Measurements from ENCODE around the gene MYLIP. TPM values are rescaled to one million over a fixed set of nuclear protein-coding genes. Genes with fewer than 3 reads are reported as not detected.

Gene MYLIP
- total and polyA plus RNA-seq, 2 experiments from 2014 or later: 26.7 to 33.8 TPM

GRCh38 chr6:16160794-16161193 lies 31.9 kb downstream of the MYLIP start:
- no peaks in the 10 kb centered on the region for H4K20me1 ChIP-seq (replicated peaks; ENCODE audit: insufficient read depth)
- H3K36me3 ChIP-seq (ENCODE audit: insufficient read depth): no peaks in the 10 kb centered on the region
- H3K4me1 ChIP-seq (ENCODE audit: insufficient read depth): no peaks in the 10 kb centered on the region
- no peak overlapping the region for H3K4me3 Mint-ChIP-seq
- TF ChIP-seq EZH2phosphoT487 (IDR thresholded peaks at IDR 0.05; ENCODE audit: unreplicated experiment) (no peak), JUNB (IDR thresholded peaks at IDR 0.05; ENCODE audit: unreplicated experiment) (no peak), CREB1 (CRISPR knock-in tag; IDR thresholded peaks at IDR 0.05; ENCODE audit: low read depth) (no peak), ZNF331 (CRISPR knock-in tag; IDR thresholded peaks at IDR 0.05; ENCODE audit: low read depth) (no peak), POLR2AphosphoS5 (IDR thresholded peaks at IDR 0.05; ENCODE audit: low read depth) (no peak), STAT1 (IDR thresholded peaks at IDR 0.05; ENCODE audit: unreplicated experiment) (no peak), ZNF114 (CRISPR knock-in tag; IDR thresholded peaks at IDR 0.05) (no peak), EZH2 (IDR thresholded peaks at IDR 0.05; ENCODE audit: low read depth, unreplicated experiment) (no peak), REST (IDR thresholded peaks at IDR 0.05; ENCODE audit: unreplicated experiment) (no peak), NANOG (IDR thresholded peaks at IDR 0.05; ENCODE audit: borderline replicate concordance) (no peak)
- TF ChIP-seq, protein P1, sequence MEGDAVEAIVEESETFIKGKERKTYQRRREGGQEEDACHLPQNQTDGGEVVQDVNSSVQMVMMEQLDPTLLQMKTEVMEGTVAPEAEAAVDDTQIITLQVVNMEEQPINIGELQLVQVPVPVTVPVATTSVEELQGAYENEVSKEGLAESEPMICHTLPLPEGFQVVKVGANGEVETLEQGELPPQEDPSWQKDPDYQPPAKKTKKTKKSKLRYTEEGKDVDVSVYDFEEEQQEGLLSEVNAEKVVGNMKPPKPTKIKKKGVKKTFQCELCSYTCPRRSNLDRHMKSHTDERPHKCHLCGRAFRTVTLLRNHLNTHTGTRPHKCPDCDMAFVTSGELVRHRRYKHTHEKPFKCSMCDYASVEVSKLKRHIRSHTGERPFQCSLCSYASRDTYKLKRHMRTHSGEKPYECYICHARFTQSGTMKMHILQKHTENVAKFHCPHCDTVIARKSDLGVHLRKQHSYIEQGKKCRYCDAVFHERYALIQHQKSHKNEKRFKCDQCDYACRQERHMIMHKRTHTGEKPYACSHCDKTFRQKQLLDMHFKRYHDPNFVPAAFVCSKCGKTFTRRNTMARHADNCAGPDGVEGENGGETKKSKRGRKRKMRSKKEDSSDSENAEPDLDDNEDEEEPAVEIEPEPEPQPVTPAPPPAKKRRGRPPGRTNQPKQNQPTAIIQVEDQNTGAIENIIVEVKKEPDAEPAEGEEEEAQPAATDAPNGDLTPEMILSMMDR (conservative IDR thresholded peaks at IDR 0.05; ENCODE audit: low read depth in 2 of 2): no peak
- no peaks in the 10 kb centered on the region for H3F3A ChIP-seq (replicated peaks; ENCODE audit: low read depth)
- H3K4me1 Mint-ChIP-seq: no peaks in the 10 kb centered on the region
- no peak overlapping the region for H3K4me3 ChIP-seq
- H3K27me3 ChIP-seq (ENCODE audit: insufficient read depth): no peaks in the 10 kb centered on the region
- H3K9me3 Mint-ChIP-seq: peaks cover 3% of the 10 kb centered on the region; the same call in 1 of the 3 replicates
- no peak overlapping the region for H3K4me2 ChIP-seq
- DNase-seq (ENCODE audit: low spot score) (no peak), ATAC-seq (no peak)
- H3K27ac ChIP-seq (ENCODE audit: low read depth): no peak overlapping the region
- no peaks in the 10 kb centered on the region for H3K79me2 ChIP-seq (replicated peaks; ENCODE audit: insufficient read depth)
- no peaks in the 10 kb centered on the region for H3K9me2 ChIP-seq (ENCODE audit: insufficient read depth)
- no peak overlapping the region for H2AFZ ChIP-seq
- no peak overlapping the region for H3K27ac Mint-ChIP-seq
- H3K27me3 Mint-ChIP-seq (ENCODE audit: insufficient read depth, low read depth, poor library complexity): no peaks in the 10 kb centered on the region
- H3K36me3 Mint-ChIP-seq (ENCODE audit: low read depth): peaks cover 21% of the 10 kb centered on the region

- Histone ChIP-seq H3K4me3 (no peak overlapping the region), H4K20me1 (replicated peaks; ENCODE audit: insufficient read depth) (no peaks in the 10 kb centered on the region), H3K9me2 (ENCODE audit: insufficient read depth) (peaks cover 4% of the 10 kb centered on the region; the same call in 1 of the 2 replicates), H2AFZ (no peak overlapping the region), H3F3A (replicated peaks; ENCODE audit: low read depth) (no peaks in the 10 kb centered on the region), H3K4me1 (ENCODE audit: insufficient read depth) (peaks cover under 1% of the 10 kb centered on the region; the same call in 1 of the 2 replicates), H3K27me3 (ENCODE audit: insufficient read depth) (no peaks in the 10 kb centered on the region), H3K4me2 (no peak overlapping the region), H3K36me3 (ENCODE audit: insufficient read depth) (no peaks in the 10 kb centered on the region), H3K27ac (ENCODE audit: low read depth) (no peak overlapping the region), H3K79me2 (replicated peaks; ENCODE audit: insufficient read depth) (no peaks in the 10 kb centered on the region)
- Mint-ChIP-seq H3K27ac (no peak overlapping the region), H3K4me3 (no peak overlapping the region), H3K4me1 (peaks cover 4% of the 10 kb centered on the region; the same call in 2 of the 3 replicates), H3K9me3 (peaks cover 1% of the 10 kb centered on the region; the same call in 1 of the 3 replicates), H3K27me3 (ENCODE audit: insufficient read depth, low read depth, poor library complexity) (no peaks in the 10 kb centered on the region), H3K36me3 (ENCODE audit: low read depth) (peaks cover 9% of the 10 kb centered on the region)
- DNase-seq (ENCODE audit: low spot score): no peak
- ATAC-seq: no peak
- TF ChIP-seq EZH2 (IDR thresholded peaks at IDR 0.05; ENCODE audit: low read depth, unreplicated experiment) (no peak), REST (IDR thresholded peaks at IDR 0.05; ENCODE audit: unreplicated experiment) (no peak), ZNF114 (CRISPR knock-in tag; IDR thresholded peaks at IDR 0.05) (no peak), CREB1 (CRISPR knock-in tag; IDR thresholded peaks at IDR 0.05; ENCODE audit: low read depth) (no peak), EZH2phosphoT487 (IDR thresholded peaks at IDR 0.05; ENCODE audit: unreplicated experiment) (no peak), JUNB (IDR thresholded peaks at IDR 0.05; ENCODE audit: unreplicated experiment) (no peak), STAT1 (IDR thresholded peaks at IDR 0.05; ENCODE audit: unreplicated experiment) (no peak)
These were observed 33.1 kb downstream of the MYLIP start for GRCh38 chr6:16162003-16162402.
